Neural crest cell (in vitro differentiated cells): Measurements from ENCODE around the gene CACNG7. TPM values are rescaled to one million over a fixed set of nuclear protein-coding genes. Genes with fewer than 3 reads are reported as not detected.

Experiments used
- DNase-seq: peaks from one replicate; pipeline ENCODE4 v3.0.0; 2021; ENCODE audit warnings: low read depth, mixed read lengths, low spot score
- H3K27ac Mint-ChIP-seq: one replicate; pipeline ENCODE4 v1.8.0; 2021; ENCODE audit warnings: mild to moderate bottlenecking, mixed read lengths; ENCODE audit not compliant: unreplicated experiment
- H3K27me3 Mint-ChIP-seq: 2 replicates; pipeline ENCODE4 v1.8.0; 2021; ENCODE audit warnings: low read depth, mild to moderate bottlenecking, mixed read lengths
- H3K36me3 Mint-ChIP-seq: 2 replicates; pipeline ENCODE4 v1.8.0; 2021; ENCODE audit warnings: low read depth, mild to moderate bottlenecking, mixed read lengths
- H3K4me1 Mint-ChIP-seq: 2 replicates; pipeline ENCODE4 v1.8.0; 2021; ENCODE audit warnings: mixed read lengths
- H3K4me3 Mint-ChIP-seq: one replicate; pipeline ENCODE4 v1.8.0; 2021; ENCODE audit warnings: mild to moderate bottlenecking, mixed read lengths
- H3K9me3 Mint-ChIP-seq: 2 replicates; pipeline ENCODE4 v1.8.0; 2021; ENCODE audit warnings: mixed read lengths
- CTCF ChIP-seq: fragments of 200-600 bp; sonication (generic); conservative IDR thresholded peaks from 2 replicates; pipeline ENCODE4 v1.5.0; 2021; ENCODE audit warnings: antibody characterized with exemption, mild to moderate bottlenecking
- total RNA-seq: library from RNA; stranded (reverse); gene quantifications from 2 replicates; pipeline ENCODE4 v1.2.1, GENCODE V29; 2021

Gene CACNG7
- total RNA-seq, 1 donor from 2014 or later = 25.3 TPM

DNA sequence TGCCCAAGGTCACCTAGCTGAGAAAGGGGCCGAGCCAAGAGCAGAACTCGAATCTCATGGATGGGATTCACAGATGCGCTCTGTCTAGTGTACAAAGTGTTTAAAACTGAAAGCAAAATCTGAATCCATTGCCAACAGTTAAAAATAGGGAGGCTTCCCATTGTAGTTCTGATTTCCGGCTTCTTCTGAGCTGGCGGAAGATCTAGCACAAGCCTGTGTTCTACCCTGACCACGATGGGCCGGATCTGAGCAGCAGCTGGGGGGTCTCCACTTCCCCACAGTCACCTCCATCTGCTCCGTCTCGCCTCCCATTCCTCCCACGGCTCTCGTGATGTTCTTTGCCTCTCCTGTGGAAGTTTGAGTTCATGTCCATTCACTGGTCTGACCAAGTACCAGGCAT, 56.0 kb downstream of the CACNG7 start:
- TF ChIP-seq CTCF = no peak
- Mint-ChIP-seq H3K27me3 (peaks cover 69% of the 10 kb centered on the region), H3K9me3 (no peaks in the 10 kb centered on the region), H3K4me3 (no peak overlapping the region), H3K36me3 (no peaks in the 10 kb centered on the region), H3K4me1 (peaks cover 15% of the 10 kb centered on the region), H3K27ac (no peak overlapping the region)
- no peak for DNase-seq

GRCh38 chr19:53966931-53967330, 57.9 kb downstream of the CACNG7 start:
- H3K4me3 Mint-ChIP-seq = no peak overlapping the region
- no peak for TF ChIP-seq CTCF
- H3K9me3 Mint-ChIP-seq = no peaks in the 10 kb centered on the region
- H3K4me1 Mint-ChIP-seq = peaks cover under 1% of the 10 kb centered on the region
- no peaks in the 10 kb centered on the region for H3K36me3 Mint-ChIP-seq
- peaks cover 51% of the 10 kb centered on the region for H3K27me3 Mint-ChIP-seq
- DNase-seq = no peak
- no peak overlapping the region for H3K27ac Mint-ChIP-seq

- no peak overlapping the region for H3K4me3 Mint-ChIP-seq
- H3K36me3 Mint-ChIP-seq = no peaks in the 10 kb centered on the region
- DNase-seq = no peak
- TF ChIP-seq CTCF = no peak
- H3K27me3 Mint-ChIP-seq = peaks cover 44% of the 10 kb centered on the region
- no peaks in the 10 kb centered on the region for H3K9me3 Mint-ChIP-seq
- H3K4me1 Mint-ChIP-seq = no peaks in the 10 kb centered on the region
- H3K27ac Mint-ChIP-seq = no peak overlapping the region
These were observed 60.3 kb downstream of the CACNG7 start for GRCh38 chr19:53969366-53969765.

DNA sequence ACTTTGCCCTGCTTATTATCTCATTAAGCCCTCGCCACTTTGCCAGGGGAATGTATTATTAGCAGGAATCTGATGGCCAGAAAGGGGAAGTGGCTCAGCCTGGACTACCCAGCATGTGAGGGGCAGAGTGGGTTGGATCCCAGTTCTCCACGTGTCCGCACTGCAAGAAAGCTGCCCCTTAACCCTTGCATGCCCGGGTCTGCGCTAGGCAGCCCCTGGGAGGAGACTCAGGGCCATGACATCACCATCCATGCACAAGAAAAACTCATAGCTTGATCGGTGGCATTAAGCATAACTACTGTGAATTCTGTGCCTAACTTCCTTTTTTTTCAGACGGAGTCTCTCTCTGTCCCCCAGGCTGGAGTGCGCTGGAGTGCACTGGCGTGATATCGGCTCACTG, 62.6 kb downstream of the CACNG7 start:
- no peaks in the 10 kb centered on the region for H3K36me3 Mint-ChIP-seq
- H3K4me3 Mint-ChIP-seq = no peak overlapping the region
- no peak for TF ChIP-seq CTCF
- H3K4me1 Mint-ChIP-seq = no peaks in the 10 kb centered on the region
- H3K27me3 Mint-ChIP-seq = peaks cover 38% of the 10 kb centered on the region
- DNase-seq = no peak
- H3K9me3 Mint-ChIP-seq = no peaks in the 10 kb centered on the region
- no peak overlapping the region for H3K27ac Mint-ChIP-seq

GRCh38 chr19:53977429-53977990, 68.4 kb downstream of the CACNG7 start:
- TF ChIP-seq CTCF = no peak
- peak; percentile 64 for DNase-seq
- peaks cover 70% of the 10 kb centered on the region for H3K27me3 Mint-ChIP-seq
- H3K27ac Mint-ChIP-seq = no peak overlapping the region
- H3K36me3 Mint-ChIP-seq = no peaks in the 10 kb centered on the region
- H3K9me3 Mint-ChIP-seq = peaks cover 6% of the 10 kb centered on the region
- peak overlapping the region; percentile 75 for H3K4me3 Mint-ChIP-seq
- H3K4me1 Mint-ChIP-seq = peaks cover 31% of the 10 kb centered on the region
